Parathyroid adenoma (tissue), 2 donors: ENCODE results near the gene LYPD4.

Experiments
- H2AFZ ChIP-seq: fragments of 300-600 bp; sonication (generic); one replicate; pipeline ENCODE4 v1.7.0; 2017; ENCODE audit warnings: antibody characterized with exemption, mild to moderate bottlenecking
- H3K27ac ChIP-seq: fragments of 300-600 bp; sonication (generic); one replicate; pipeline ENCODE4 v1.7.0; 2017
- H3K27me3 ChIP-seq: fragments of 300-600 bp; sonication (generic); one replicate; pipeline ENCODE4 v1.7.0; 2017; ENCODE audit warnings: low read length; ENCODE audit not compliant: control insufficient read depth, insufficient read depth
- H3K36me3 ChIP-seq: fragments of 300-600 bp; sonication (generic); one replicate; pipeline ENCODE4 v1.7.0; 2017; ENCODE audit warnings: low read length; ENCODE audit not compliant: control insufficient read depth, insufficient read depth
- H3K4me1 ChIP-seq: fragments of 300-600 bp; sonication (generic); one replicate; pipeline ENCODE4 v1.7.0; 2017; ENCODE audit warnings: control low read depth
- H3K4me2 ChIP-seq: fragments of 300-600 bp; sonication (generic); one replicate; pipeline ENCODE4 v1.7.0; 2017; ENCODE audit warnings: low read length
- H3K4me3 ChIP-seq: fragments of 300-600 bp; sonication (generic); one replicate; pipeline ENCODE4 v1.7.0; 2017; ENCODE audit warnings: low read depth, low read length
- H3K79me2 ChIP-seq: fragments of 300-600 bp; sonication (generic); one replicate; pipeline ENCODE4 v1.7.0; 2017; ENCODE audit warnings: control low read depth
- H3K9ac ChIP-seq: fragments of 300-600 bp; sonication (generic); one replicate; pipeline ENCODE4 v1.7.0; 2017; ENCODE audit warnings: mild to moderate bottlenecking
- H3K9me3 ChIP-seq: fragments of 300-600 bp; sonication (generic); one replicate; pipeline ENCODE4 v1.7.0; 2017; ENCODE audit warnings: low read length; ENCODE audit not compliant: control insufficient read depth
- TF ChIP-seq, protein P1 (sequence below): fragments of 300-600 bp; sonication (generic); IDR thresholded peaks from one replicate; pipeline ENCODE4 v1.7.0; 2017; ENCODE audit warnings: antibody characterized with exemption, mild to moderate bottlenecking
- donor health status: primary hyperparathyroidism.

The LYPD4 gene

DNA sequence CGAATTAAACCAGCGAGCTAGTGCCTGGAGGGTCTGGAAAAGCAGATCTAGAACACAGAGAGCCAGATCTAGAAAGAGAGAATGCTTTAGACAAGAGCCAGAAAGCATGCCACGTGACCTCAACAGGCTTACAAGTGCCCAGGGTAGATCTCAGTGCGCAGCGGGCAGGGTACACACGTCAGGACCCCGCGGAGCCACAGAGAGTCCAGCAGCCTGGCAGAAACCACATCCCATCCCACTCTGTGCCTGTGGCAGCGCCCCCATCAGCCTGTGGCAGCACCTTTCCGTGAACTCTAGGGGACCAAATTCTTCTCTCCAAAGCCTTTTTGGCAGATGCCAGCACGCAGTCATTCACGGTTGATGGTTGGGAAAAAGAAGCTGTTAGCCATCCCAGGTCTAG lies 44.4 kb upstream of the LYPD4 start:
- peaks cover 6% of the 10 kb centered on the region for H3K4me1 ChIP-seq
- no peak overlapping the region for H3K27ac ChIP-seq
- H3K4me3 ChIP-seq, result no peak overlapping the region
- H2AFZ ChIP-seq, result no peak overlapping the region
- H3K36me3 ChIP-seq, result no peaks in the 10 kb centered on the region
- peaks cover 17% of the 10 kb centered on the region for H3K79me2 ChIP-seq
- H3K9me3 ChIP-seq, result no peaks in the 10 kb centered on the region
- TF ChIP-seq, protein P1, sequence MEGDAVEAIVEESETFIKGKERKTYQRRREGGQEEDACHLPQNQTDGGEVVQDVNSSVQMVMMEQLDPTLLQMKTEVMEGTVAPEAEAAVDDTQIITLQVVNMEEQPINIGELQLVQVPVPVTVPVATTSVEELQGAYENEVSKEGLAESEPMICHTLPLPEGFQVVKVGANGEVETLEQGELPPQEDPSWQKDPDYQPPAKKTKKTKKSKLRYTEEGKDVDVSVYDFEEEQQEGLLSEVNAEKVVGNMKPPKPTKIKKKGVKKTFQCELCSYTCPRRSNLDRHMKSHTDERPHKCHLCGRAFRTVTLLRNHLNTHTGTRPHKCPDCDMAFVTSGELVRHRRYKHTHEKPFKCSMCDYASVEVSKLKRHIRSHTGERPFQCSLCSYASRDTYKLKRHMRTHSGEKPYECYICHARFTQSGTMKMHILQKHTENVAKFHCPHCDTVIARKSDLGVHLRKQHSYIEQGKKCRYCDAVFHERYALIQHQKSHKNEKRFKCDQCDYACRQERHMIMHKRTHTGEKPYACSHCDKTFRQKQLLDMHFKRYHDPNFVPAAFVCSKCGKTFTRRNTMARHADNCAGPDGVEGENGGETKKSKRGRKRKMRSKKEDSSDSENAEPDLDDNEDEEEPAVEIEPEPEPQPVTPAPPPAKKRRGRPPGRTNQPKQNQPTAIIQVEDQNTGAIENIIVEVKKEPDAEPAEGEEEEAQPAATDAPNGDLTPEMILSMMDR, result no peak
- no peak overlapping the region for H3K9ac ChIP-seq
- H3K27me3 ChIP-seq, result no peaks in the 10 kb centered on the region
- H3K4me2 ChIP-seq, result no peak overlapping the region

DNA sequence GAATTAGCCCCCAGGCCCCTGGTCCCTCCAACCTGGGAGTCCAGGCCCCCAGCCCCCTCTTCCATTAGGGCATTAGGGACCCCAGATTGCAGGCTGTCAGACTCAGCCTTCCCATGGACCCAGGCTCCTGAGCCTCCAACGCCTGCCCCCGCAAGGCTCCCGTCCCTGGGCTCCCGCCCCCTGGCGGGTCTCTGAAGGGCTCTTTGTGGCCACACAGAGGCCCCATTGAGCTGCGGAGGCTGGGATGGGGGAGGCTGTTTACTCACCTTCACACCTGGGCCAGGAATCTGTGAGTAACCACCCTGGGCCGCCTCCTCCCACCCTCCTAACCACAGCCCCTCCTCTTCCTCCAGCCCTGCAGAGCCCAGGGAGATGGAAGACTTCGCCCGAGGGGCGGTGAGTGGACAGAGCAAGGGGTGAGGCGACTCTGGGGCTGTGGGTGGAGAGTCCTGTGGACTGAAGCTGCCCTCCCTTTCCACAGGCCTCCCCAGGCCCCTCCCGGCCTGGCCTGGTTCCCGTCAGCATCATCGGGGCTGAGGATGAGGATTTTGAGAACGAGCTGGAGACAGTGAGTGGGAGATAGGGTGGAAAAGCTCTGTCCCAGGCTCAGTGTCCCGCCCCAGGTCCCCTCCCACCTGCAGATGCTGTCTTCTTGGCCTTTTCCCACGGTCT lies 43.4 kb upstream of the LYPD4 start:
- H3K36me3 ChIP-seq, result no peaks in the 10 kb centered on the region
- TF ChIP-seq, protein P1, result peak; percentile 7
- no peak overlapping the region for H3K4me3 ChIP-seq
- no peak overlapping the region for H3K4me2 ChIP-seq
- H3K4me1 ChIP-seq, result peaks cover 10% of the 10 kb centered on the region
- H3K9me3 ChIP-seq, result no peaks in the 10 kb centered on the region
- H3K79me2 ChIP-seq, result peaks cover 17% of the 10 kb centered on the region
- no peaks in the 10 kb centered on the region for H3K27me3 ChIP-seq
- H3K27ac ChIP-seq, result no peak overlapping the region
- no peak overlapping the region for H3K9ac ChIP-seq
- no peak overlapping the region for H2AFZ ChIP-seq

DNA sequence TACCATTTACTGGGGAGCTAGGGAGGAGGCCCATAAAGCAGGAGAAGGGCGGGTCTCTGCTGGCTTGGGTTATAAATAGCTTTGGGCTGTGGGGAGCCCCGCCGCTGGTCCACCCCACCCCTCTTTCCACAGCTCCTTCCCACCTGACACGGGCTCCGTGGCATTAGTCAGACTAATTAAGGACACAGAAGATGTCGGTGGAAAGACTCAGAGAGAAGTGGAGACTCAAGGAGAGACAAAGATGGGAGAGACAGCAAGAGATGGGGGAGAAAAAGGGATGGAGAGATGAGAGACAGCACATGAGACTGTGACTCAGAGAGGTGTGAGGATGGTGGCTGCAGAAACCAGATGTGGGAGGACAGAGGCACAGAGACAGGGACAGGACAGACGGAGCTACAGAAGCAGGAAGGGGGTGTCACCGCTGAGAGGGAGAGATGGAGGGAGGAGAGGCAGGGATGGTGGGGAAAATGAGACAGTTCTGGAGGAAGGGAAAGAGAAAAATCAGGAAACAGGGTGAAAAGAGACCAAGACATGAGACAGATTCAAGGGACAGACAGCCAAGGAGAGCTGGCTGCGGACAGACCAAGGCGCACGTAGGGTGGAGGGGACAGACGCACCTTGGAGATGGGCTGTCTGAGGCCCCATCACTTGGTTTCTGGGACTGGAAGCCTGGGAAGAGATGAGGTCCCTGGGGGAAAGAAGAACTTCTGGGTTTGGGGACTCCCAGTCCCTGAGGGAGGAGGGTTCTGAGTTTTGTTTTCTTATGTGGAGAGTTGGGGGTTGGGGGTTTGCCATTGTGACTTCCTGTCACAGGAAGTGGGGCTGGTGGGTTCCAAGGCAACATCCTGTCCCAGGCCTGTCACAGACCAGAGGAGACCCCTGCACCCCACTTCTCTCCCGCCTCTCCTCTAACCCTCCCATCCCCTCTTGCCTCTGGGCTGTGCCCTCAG lies 42.6 kb upstream of the LYPD4 start:
- Histone ChIP-seq H3K4me3 (no peak overlapping the region), H3K9ac (no peak overlapping the region), H2AFZ (no peak overlapping the region), H3K9me3 (no peaks in the 10 kb centered on the region), H3K36me3 (no peaks in the 10 kb centered on the region), H3K79me2 (peaks cover 17% of the 10 kb centered on the region), H3K27me3 (no peaks in the 10 kb centered on the region), H3K4me2 (no peak overlapping the region), H3K27ac (no peak overlapping the region), H3K4me1 (peaks cover 10% of the 10 kb centered on the region)
- TF ChIP-seq, protein P1, result no peak

DNA sequence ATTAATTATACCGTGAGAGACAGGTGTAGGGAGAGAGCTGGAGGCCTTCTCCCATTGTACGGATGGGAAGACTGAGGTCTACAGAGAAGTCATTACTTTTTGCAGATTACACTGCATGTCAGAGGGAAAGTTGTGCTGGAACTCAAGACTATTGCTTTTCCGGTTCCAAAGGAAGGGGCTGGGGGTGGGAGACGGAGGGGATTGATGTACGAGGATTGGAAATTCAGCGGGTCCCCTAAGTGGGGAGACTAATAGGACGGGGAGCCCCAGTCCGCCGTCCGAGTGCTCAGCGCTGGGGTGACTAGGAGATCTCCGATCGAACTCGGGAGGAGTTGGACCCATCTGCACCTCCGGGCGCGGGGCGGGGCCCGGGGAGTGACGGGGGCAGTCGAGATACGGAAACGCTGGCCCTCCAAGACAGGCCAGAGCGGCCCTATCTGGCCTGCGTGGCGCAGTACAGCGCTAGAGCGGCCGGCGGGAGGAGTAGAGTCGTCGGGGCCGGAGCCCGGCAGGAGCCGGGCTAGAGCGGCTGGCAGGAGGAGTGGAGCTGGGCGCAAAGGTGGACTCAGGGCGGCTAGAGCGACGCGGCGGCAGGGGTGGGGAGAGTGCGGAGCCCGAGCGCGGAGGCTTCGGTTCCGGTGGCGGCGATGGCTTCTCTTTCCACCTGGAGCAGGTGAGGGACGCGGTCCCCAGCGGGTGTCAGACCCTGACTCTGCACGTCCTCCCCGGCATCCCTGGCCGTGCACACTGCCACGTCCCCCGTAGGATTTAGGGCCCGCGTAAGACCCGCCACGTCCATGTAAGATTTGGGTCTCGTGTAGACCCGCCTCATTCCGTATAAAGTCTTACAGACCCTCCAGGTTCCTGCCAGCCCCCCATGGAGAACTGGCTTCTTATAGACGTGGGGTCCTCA lies 39.6 kb upstream of the LYPD4 start:
- Histone ChIP-seq H3K27me3 (no peaks in the 10 kb centered on the region), H3K9me3 (no peaks in the 10 kb centered on the region), H3K4me1 (peaks cover 10% of the 10 kb centered on the region), H3K79me2 (peaks cover 17% of the 10 kb centered on the region), H3K4me3 (peak overlapping the region; percentile 86), H3K36me3 (no peaks in the 10 kb centered on the region), H2AFZ (peak overlapping the region; percentile 95), H3K4me2 (peak overlapping the region; percentile 85), H3K27ac (peak overlapping the region; percentile 42), H3K9ac (peak overlapping the region; percentile 77)
- TF ChIP-seq, protein P1, result no peak
